ENCODE data around the gene NCAPD2. TPM values are rescaled to one million over a fixed set of nuclear protein-coding genes. Genes with fewer than 3 reads are reported as not detected.
A peak's percentile ranks its signal among the peaks of the same experiment; 100 is the strongest.

The NCAPD2 gene
- total RNA-seq, 2 donors from 2014 or later: 90.3 to 150 TPM

- H3K27me3 ChIP-seq (ENCODE audit: control insufficient read depth, insufficient read depth, low read length, poor library complexity, severe bottlenecking): no peaks in the 10 kb centered on the region
- no peaks in the 10 kb centered on the region for H3K9me3 Mint-ChIP-seq
- H3K4me3 Mint-ChIP-seq: no peak overlapping the region
- H3K27ac Mint-ChIP-seq: peak overlapping the region; percentile 0
- H3K4me3 ChIP-seq (ENCODE audit: low read length): no peak overlapping the region
- no peaks in the 10 kb centered on the region for H3K4me1 ChIP-seq (ENCODE audit: control insufficient read depth, insufficient read depth, low read length)
- TF ChIP-seq CTCF (conservative IDR thresholded peaks at IDR 0.05): no peak
- H3K4me1 Mint-ChIP-seq: peaks cover 13% of the 10 kb centered on the region
- 97 to 99% methylated on average over 5 to 8 of the region's 8 CpGs for WGBS, 2 experiments (ENCODE audit: insufficient coverage in 1 of 2, insufficient read length in 1 of 2)
- H3K27me3 Mint-ChIP-seq (ENCODE audit: insufficient read depth): peaks cover 1% of the 10 kb centered on the region
- no peak for DNase-seq
- no peaks in the 10 kb centered on the region for H3K9me3 ChIP-seq (ENCODE audit: control insufficient read depth, low read length)
- peaks cover 73% of the 10 kb centered on the region for H3K36me3 Mint-ChIP-seq (ENCODE audit: low read depth)
- H3K9ac ChIP-seq (ENCODE audit: extremely low read depth, low read length, poor library complexity, severe bottlenecking): no peak overlapping the region
- no peak overlapping the region for H3K27ac ChIP-seq (ENCODE audit: low read depth, low read length)
- H3K36me3 ChIP-seq (ENCODE audit: control insufficient read depth, insufficient read depth, low read length): peaks cover 85% of the 10 kb centered on the region
Measured at GRCh38 chr12:6573001-6573400, 79.1 kb downstream of the NCAPD2 start.

DNA sequence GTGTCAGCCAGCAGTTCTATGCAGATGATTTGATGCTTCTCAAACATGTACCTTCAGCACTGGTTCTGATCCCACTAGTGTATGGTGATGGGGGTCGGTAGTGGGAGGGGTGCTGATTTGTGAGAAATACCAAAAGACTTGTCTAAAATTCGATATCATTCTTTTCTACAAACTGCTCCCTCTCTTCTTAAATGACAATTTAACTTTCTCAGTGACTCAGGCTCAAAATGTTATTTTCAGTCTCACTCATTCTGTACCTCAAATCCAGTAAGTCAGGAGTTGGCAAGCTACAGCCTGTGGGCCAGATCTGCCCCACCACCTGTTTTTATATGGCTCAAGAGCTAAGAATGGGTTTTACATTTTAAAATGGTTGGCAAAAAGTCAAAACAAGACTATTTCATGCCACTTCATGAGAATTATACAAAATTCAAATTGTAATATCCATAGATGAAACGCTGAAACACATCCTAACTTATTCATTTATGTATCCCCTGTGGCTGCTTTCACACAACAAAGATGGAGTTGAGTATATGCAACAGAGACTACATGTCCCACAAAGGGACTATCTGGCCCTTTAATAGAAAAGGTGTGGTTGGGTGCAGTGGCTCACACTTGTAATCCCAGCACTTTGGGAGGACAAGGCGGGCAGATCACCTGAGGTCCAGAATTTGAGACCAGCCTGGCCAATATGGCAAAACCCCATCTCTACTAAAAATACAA lies 80.8 kb downstream of the NCAPD2 start:
- H3K9ac ChIP-seq (ENCODE audit: extremely low read depth, low read length, poor library complexity, severe bottlenecking): no peak overlapping the region
- Mint-ChIP-seq H3K36me3 (ENCODE audit: low read depth) (peaks cover 85% of the 10 kb centered on the region), H3K4me3 (no peak overlapping the region), H3K27me3 (ENCODE audit: insufficient read depth) (no peaks in the 10 kb centered on the region), H3K4me1 (peaks cover 6% of the 10 kb centered on the region), H3K9me3 (no peaks in the 10 kb centered on the region), H3K27ac (peak overlapping the region; percentile 1)
- no peak for DNase-seq
- H3K9me3 ChIP-seq (ENCODE audit: control insufficient read depth, low read length): no peaks in the 10 kb centered on the region
- WGBS, 2 experiments (ENCODE audit: insufficient coverage in 1 of 2, insufficient read length in 1 of 2): 97 to 100% methylated on average over 1 to 3 of the region's 4 CpGs
- no peak for TF ChIP-seq CTCF (conservative IDR thresholded peaks at IDR 0.05)
- no peak overlapping the region for H3K27ac ChIP-seq (ENCODE audit: low read depth, low read length)
- no peak overlapping the region for H3K4me3 ChIP-seq (ENCODE audit: low read length)
- no peaks in the 10 kb centered on the region for H3K27me3 ChIP-seq (ENCODE audit: control insufficient read depth, insufficient read depth, low read length, poor library complexity, severe bottlenecking)
- peaks cover 89% of the 10 kb centered on the region for H3K36me3 ChIP-seq (ENCODE audit: control insufficient read depth, insufficient read depth, low read length)
- H3K4me1 ChIP-seq (ENCODE audit: control insufficient read depth, insufficient read depth, low read length): no peaks in the 10 kb centered on the region

DNA sequence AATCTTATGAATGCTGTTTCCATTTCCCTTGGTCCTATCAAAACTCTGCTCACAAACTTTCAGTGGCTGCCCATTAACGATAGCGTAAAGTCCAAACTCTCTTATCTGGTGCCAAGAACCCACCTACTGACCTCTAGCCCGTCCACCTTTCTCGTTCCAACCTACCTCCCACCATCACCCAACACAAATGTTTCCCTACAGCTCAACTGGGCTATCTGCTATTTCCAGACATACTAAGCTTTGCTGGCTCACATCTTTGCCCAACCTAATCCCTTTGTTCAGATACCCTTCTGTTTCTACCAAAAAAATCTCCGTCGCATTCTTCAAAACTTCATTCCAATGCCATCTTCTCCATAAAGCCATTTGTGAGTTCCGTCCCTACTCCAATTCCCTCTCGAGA lies 81.7 kb downstream of the NCAPD2 start:
- no peak overlapping the region for H3K4me3 Mint-ChIP-seq
- peaks cover 81% of the 10 kb centered on the region for H3K36me3 Mint-ChIP-seq (ENCODE audit: low read depth)
- Histone ChIP-seq H3K4me1 (ENCODE audit: control insufficient read depth, insufficient read depth, low read length) (no peaks in the 10 kb centered on the region), H3K27ac (ENCODE audit: low read depth, low read length) (no peak overlapping the region), H3K4me3 (ENCODE audit: low read length) (no peak overlapping the region), H3K9ac (ENCODE audit: extremely low read depth, low read length, poor library complexity, severe bottlenecking) (no peak overlapping the region), H3K27me3 (ENCODE audit: control insufficient read depth, insufficient read depth, low read length, poor library complexity, severe bottlenecking) (no peaks in the 10 kb centered on the region), H3K9me3 (ENCODE audit: control insufficient read depth, low read length) (no peaks in the 10 kb centered on the region), H3K36me3 (ENCODE audit: control insufficient read depth, insufficient read depth, low read length) (peaks cover 87% of the 10 kb centered on the region)
- no peaks in the 10 kb centered on the region for H3K9me3 Mint-ChIP-seq
- 94 to 97% methylated on average over 8 of the region's 8 CpGs for WGBS, 2 experiments (ENCODE audit: insufficient coverage in 1 of 2, insufficient read length in 1 of 2)
- DNase-seq: no peak
- no peaks in the 10 kb centered on the region for H3K27me3 Mint-ChIP-seq (ENCODE audit: insufficient read depth)
- H3K4me1 Mint-ChIP-seq: no peaks in the 10 kb centered on the region
- TF ChIP-seq CTCF (conservative IDR thresholded peaks at IDR 0.05): no peak
- H3K27ac Mint-ChIP-seq: peak overlapping the region; percentile 2

Other genes with a start within 250 kb of the NCAPD2 start
- gene PLEKHG6, start 183.4 kb upstream of the NCAPD2 start, total RNA-seq: 10 to 100 TPM; 24.8 to 37.2 TPM
- 10 to 100 TPM; 43.2 to 86.2 TPM for gene TNFRSF1A, start 152.0 kb upstream of the NCAPD2 start, total RNA-seq
- 10 to 100 TPM; 32.1 to 87.7 TPM for gene SCNN1A, start 118.5 kb upstream of the NCAPD2 start, total RNA-seq
- gene LTBR, start 109.9 kb upstream of the NCAPD2 start, total RNA-seq: 1 to 10 TPM; 8.4 to 9.1 TPM
- under 1 TPM in 1 of 2 donors, not detected in 1; 0.44 TPM for gene CD27, start 49.1 kb upstream of the NCAPD2 start, total RNA-seq
- gene TAPBPL, start 42.1 kb upstream of the NCAPD2 start, total RNA-seq: 1 to 10 TPM in 1 of 2 donors, under 1 TPM in 1; 0.55 to 1.4 TPM
- gene VAMP1, start 23.4 kb upstream of the NCAPD2 start, total RNA-seq: 10 to 100 TPM in 1 of 2 donors, 1 to 10 TPM in 1; 5.6 to 17.8 TPM
- gene MRPL51, start 840 bp upstream of the NCAPD2 start, total RNA-seq: 100 to 1,000 TPM; 196 to 450 TPM
- gene GAPDH, start 40.4 kb downstream of the NCAPD2 start, total RNA-seq: 1,000 to 10,000 TPM; 2,848 to 5,273 TPM
- 10 to 100 TPM; 10.9 to 30.7 TPM for gene IFFO1, start 61.9 kb downstream of the NCAPD2 start, total RNA-seq
- 100 to 1,000 TPM in 1 of 2 donors, 10 to 100 TPM in 1; 51.6 to 135 TPM for gene NOP2, start 74.2 kb downstream of the NCAPD2 start, total RNA-seq
- 100 to 1,000 TPM; 276 to 385 TPM for gene CHD4, start 113.3 kb downstream of the NCAPD2 start, total RNA-seq
- gene LPAR5, start 141.9 kb downstream of the NCAPD2 start, total RNA-seq: under 1 TPM; 0.24 to 0.73 TPM
- gene ACRBP, start 153.3 kb downstream of the NCAPD2 start, total RNA-seq: 1 to 10 TPM; 1.9 to 3.9 TPM
- 10 to 100 TPM; 30.5 to 60.3 TPM for gene ING4, start 169.0 kb downstream of the NCAPD2 start, total RNA-seq
- gene ZNF384, start 195.3 kb downstream of the NCAPD2 start, total RNA-seq: 100 to 1,000 TPM in 1 of 2 donors, 10 to 100 TPM in 1; 74.4 to 146 TPM
- gene PIANP, start 206.7 kb downstream of the NCAPD2 start, total RNA-seq: 1 to 10 TPM; 2.6 to 7.1 TPM
- gene COPS7A, start 229.9 kb downstream of the NCAPD2 start, total RNA-seq: 10 to 100 TPM; 43.3 to 69.2 TPM